Gastroesophageal sphincter (tissue), 4 donors: ENCODE measurements around the gene DLGAP4. TPM values are rescaled to one million over a fixed set of nuclear protein-coding genes. Genes with fewer than 3 reads are reported as not detected.

Source experiments
- ATAC-seq: fragments of 150-250 bp; one replicate; pipeline ENCODE4 v1.9.1; 2016; ENCODE audit warnings: mild to moderate bottlenecking, moderate library complexity
- H3K27ac ChIP-seq, 4 donors: fragments of 200-600 bp; sonication (generic) in 3 of 4; 1 replicate in 3 of 4; 2 replicates in 1 of 4; pipeline ENCODE4 v1.5.1; 2016 to 2019
- H3K27me3 ChIP-seq: fragments of 200-600 bp; sonication (generic); one replicate; pipeline ENCODE4 v1.5.1; 2019
- H3K36me3 ChIP-seq, 2 donors: fragments of 200-600 bp; sonication (generic); one replicate each; pipeline ENCODE4 v1.5.1; 2019; ENCODE audit warnings: control low read depth in 1 of 2
- H3K4me1 ChIP-seq, 3 donors: fragments of 200-600 bp; sonication (generic); 1 replicate in 2 of 3; 2 replicates in 1 of 3; pipeline ENCODE4 v1.5.1; 2016 to 2019; ENCODE audit warnings: control low read depth in 2 of 3
- H3K4me3 ChIP-seq, 2 donors: fragments of 200-600 bp; sonication (generic); one replicate each; pipeline ENCODE4 v1.5.1; 2019; ENCODE audit warnings: mild to moderate bottlenecking in 1 of 2, moderate library complexity in 1 of 2
- H3K9me3 ChIP-seq, 3 donors: fragments of 200-600 bp; sonication (generic); one replicate each; pipeline ENCODE4 v1.5.1; 2017 to 2019; ENCODE audit warnings: control low read depth in 2 of 3
- CTCF ChIP-seq, 4 experiments: fragments of 200-600 bp in 2 of 4; fragments of 450-650 bp in 2 of 4; sonication (generic) in 1 of 4; IDR thresholded peaks; one replicate each; pipeline ENCODE4 v1.5.1; 2017 to 2019; ENCODE audit warnings: antibody characterized with exemption in 4 of 4, mild to moderate bottlenecking in 2 of 4, moderate library complexity in 2 of 4
- EP300 ChIP-seq: sonication (generic); formaldehyde crosslinking; IDR thresholded peaks from one replicate; pipeline ENCODE4 v1.6.1; 2017; ENCODE audit warnings: antibody characterized with exemption, mild to moderate bottlenecking
- POLR2A ChIP-seq, 2 donors: fragments of 450-650 bp; IDR thresholded peaks; one replicate each; pipeline ENCODE4 v1.6.1; 2017; ENCODE audit warnings: antibody characterized with exemption in 2 of 2, mild to moderate bottlenecking in 2 of 2, moderate library complexity in 1 of 2
- POLR2AphosphoS5 ChIP-seq: sonication (generic); formaldehyde crosslinking; IDR thresholded peaks from one replicate; pipeline ENCODE4 v1.6.1; 2017; ENCODE audit warnings: antibody characterized with exemption
- WGBS, 2 donors: methylation state at CpG; one replicate each; pipeline ENCODE4 v1.1.5; 2018; ENCODE audit warnings: low coverage in 1 of 2; 5-methylcytosine and 5-hydroxymethylcytosine counted together
- total RNA-seq, 4 donors: library from RNA; depleted of rRNA; stranded (reverse); fragments of >200 nt; gene quantifications; one replicate each; pipeline ENCODE4 v1.1.0, GENCODE V29; 2016

Gene DLGAP4
- total RNA-seq, 4 donors from 2014 or later: 35.5 to 76.1 (median 42.2) TPM

GRCh38 chr20:36340593-36340990, 34.5 kb downstream of the DLGAP4 start:
- TF ChIP-seq CTCF (IDR thresholded peaks at IDR 0.05): no peak
- TF ChIP-seq POLR2A (IDR thresholded peaks at IDR 0.05): no peak
- no peak for TF ChIP-seq EP300
- TF ChIP-seq POLR2AphosphoS5: no peak
- H3K27me3 ChIP-seq: peaks cover 80% of the 10 kb centered on the region
- H3K27ac ChIP-seq: no peak overlapping the region
- no peaks in the 10 kb centered on the region for H3K36me3 ChIP-seq
- ATAC-seq: no peak
- no peak overlapping the region for H3K4me3 ChIP-seq
- H3K9me3 ChIP-seq: no peaks in the 10 kb centered on the region
- 0 to 40% methylated on average over 1 to 5 of the region's 9 CpGs for WGBS, 2 donors
- no peaks in the 10 kb centered on the region for H3K4me1 ChIP-seq

- Histone ChIP-seq H3K4me3 (no peak overlapping the region), H3K9me3 (no peaks in the 10 kb centered on the region), H3K36me3 (no peaks in the 10 kb centered on the region), H3K27ac (no peak overlapping the region), H3K27me3 (peaks cover 71% of the 10 kb centered on the region), H3K4me1 (no peaks in the 10 kb centered on the region)
- no peak for TF ChIP-seq EP300
- no peak for TF ChIP-seq POLR2A (IDR thresholded peaks at IDR 0.05)
- no peak for TF ChIP-seq CTCF (IDR thresholded peaks at IDR 0.05)
- TF ChIP-seq POLR2AphosphoS5: no peak
- 61 to 80% methylated on average over 3 to 7 of the region's 22 CpGs for WGBS, 2 donors
- no peak for ATAC-seq
These were observed 35.3 kb downstream of the DLGAP4 start for GRCh38 chr20:36341331-36342020.

DNA sequence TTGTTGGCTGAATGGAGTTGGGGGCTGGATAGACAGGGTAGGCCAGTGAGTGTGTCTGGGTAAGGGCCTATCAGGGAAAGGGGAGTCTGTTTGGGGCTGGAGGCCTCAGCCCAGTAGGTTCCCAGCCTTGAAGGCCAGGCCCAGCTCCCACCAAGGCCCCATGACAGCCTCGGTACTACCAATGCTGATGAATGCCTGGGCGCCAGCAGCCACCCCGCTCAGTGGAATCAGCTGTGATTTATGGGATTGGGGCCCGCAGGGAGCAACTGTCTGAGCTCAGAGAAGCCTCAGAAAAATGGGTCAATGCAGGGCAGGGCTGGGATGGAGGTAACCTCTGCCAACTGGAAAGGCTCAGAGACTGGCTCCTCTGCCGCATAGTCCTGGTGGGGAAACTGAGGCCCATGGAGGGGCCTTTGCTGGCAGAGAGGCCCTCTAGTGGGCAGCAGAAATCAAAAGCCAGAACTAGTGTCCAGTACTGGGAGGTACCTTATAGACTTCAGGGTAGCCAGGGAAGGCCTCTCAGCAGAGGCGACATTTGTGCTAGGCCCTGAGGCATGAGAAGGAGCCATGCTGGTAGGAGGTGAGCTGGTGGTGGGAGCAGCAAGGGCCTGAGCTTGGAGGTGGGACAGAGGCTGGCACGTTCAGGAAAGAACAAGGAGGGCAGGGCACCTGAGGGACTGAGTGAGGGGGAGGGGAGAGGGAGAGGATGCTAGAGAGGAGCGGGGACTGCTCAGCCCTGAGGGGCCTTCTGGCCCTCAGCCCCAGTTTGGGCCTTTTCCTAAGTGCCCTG, 36.4 kb downstream of the DLGAP4 start:
- Histone ChIP-seq H3K9me3 (no peaks in the 10 kb centered on the region), H3K4me1 (no peaks in the 10 kb centered on the region), H3K4me3 (no peak overlapping the region), H3K27ac (no peak overlapping the region), H3K36me3 (no peaks in the 10 kb centered on the region), H3K27me3 (peaks cover 60% of the 10 kb centered on the region)
- 65 to 80% methylated on average over 3 of the region's 8 CpGs for WGBS, 2 donors
- TF ChIP-seq CTCF (IDR thresholded peaks at IDR 0.05) (no peak), EP300 (no peak), POLR2AphosphoS5 (no peak), POLR2A (IDR thresholded peaks at IDR 0.05) (no peak)
- no peak for ATAC-seq

GRCh38 chr20:36343641-36344040, 37.5 kb downstream of the DLGAP4 start:
- WGBS, 2 donors: no CpG with 5 or more reads among the region's 5 CpGs
- H3K27ac ChIP-seq: no peak overlapping the region
- no peak for TF ChIP-seq EP300
- TF ChIP-seq POLR2AphosphoS5: no peak
- TF ChIP-seq CTCF (IDR thresholded peaks at IDR 0.05): no peak
- no peak for TF ChIP-seq POLR2A (IDR thresholded peaks at IDR 0.05)
- no peak for ATAC-seq
- H3K4me1 ChIP-seq: no peaks in the 10 kb centered on the region
- H3K9me3 ChIP-seq: no peaks in the 10 kb centered on the region
- H3K4me3 ChIP-seq: no peak overlapping the region
- no peaks in the 10 kb centered on the region for H3K36me3 ChIP-seq
- peaks cover 49% of the 10 kb centered on the region for H3K27me3 ChIP-seq
